OCI-LY7 (cell line): ENCODE data around the gene LCE1F. TPM values are rescaled to one million over a fixed set of nuclear protein-coding genes. Genes with fewer than 3 reads are reported as not detected.

Source experiments
- BruUV-seq: library from RNA; stranded (reverse); fragments of 400-500 nt; replicated peaks from 2 replicates; lab custom pipeline; 2021; lab: Mats Ljungman, UMichigan
- CTCF ChIA-PET: fragments of 300-600 bp; sonication (Branson Sonifier 250); formaldehyde crosslinking; loops from one replicate; lab custom pipeline; 2022; ENCODE audit warnings: antibody characterized with exemption; ENCODE audit not compliant: unreplicated experiment; lab: Charles Lee
- POLR2A ChIA-PET: fragments of 300-600 bp; sonication (Branson Sonifier 250); formaldehyde crosslinking; loops from one replicate; lab custom pipeline; 2022; ENCODE audit warnings: antibody characterized with exemption; lab: Charles Lee
- DNase-seq: peaks from one replicate; pipeline ENCODE4 v3.0.0-alpha.2; 2015; ENCODE audit warnings: low spot score
- H2AFZ ChIP-seq: fragments of 200-600 bp; sonication (generic), shearing (Covaris generic); 2 replicates; pipeline ENCODE4 v1.6.1; 2014; ENCODE audit warnings: mild to moderate bottlenecking, antibody characterized with exemption, low read length, moderate library complexity
- H3K27ac ChIP-seq: fragments of 200-600 bp; sonication (generic); 2 replicates; pipeline ENCODE4 v1.5.1; 2014; ENCODE audit warnings: mixed run types, low read depth, mild to moderate bottlenecking, moderate library complexity, low read length, inconsistent platforms; ENCODE audit not compliant: poor library complexity, severe bottlenecking
- H3K36me3 ChIP-seq: fragments of 200-600 bp; sonication (generic); 2 replicates; pipeline ENCODE4 v1.6.1; 2014; ENCODE audit warnings: mild to moderate bottlenecking, antibody characterized with exemption, low read length, moderate library complexity, mixed read lengths; ENCODE audit not compliant: insufficient read depth
- H3K4me1 ChIP-seq: fragments of 200-600 bp; sonication (generic); 2 replicates; pipeline ENCODE4 v1.5.1; 2014; ENCODE audit warnings: mild to moderate bottlenecking, low read length; ENCODE audit not compliant: insufficient read depth, poor library complexity, severe bottlenecking
- H3K4me2 ChIP-seq: fragments of 200-600 bp; sonication (generic); 2 replicates; pipeline ENCODE4 v1.6.1; 2014; ENCODE audit warnings: mild to moderate bottlenecking, low read length
- H3K4me3 ChIP-seq: fragments of 200-600 bp; sonication (generic); 2 replicates; pipeline ENCODE4 v1.5.1; 2014; ENCODE audit warnings: mild to moderate bottlenecking, low read depth, low read length; ENCODE audit not compliant: poor library complexity, severe bottlenecking
- H3K79me2 ChIP-seq: fragments of 200-600 bp; sonication (generic); 2 replicates; pipeline ENCODE4 v1.6.1; 2016; ENCODE audit warnings: low read depth, mild to moderate bottlenecking, low read length, moderate library complexity, mixed read lengths; ENCODE audit not compliant: insufficient read depth
- H3K9me2 ChIP-seq: fragments of 200-600 bp; sonication (generic); 2 replicates; pipeline ENCODE4 v1.6.1; 2016; ENCODE audit warnings: mild to moderate bottlenecking, low read length, mixed read lengths; ENCODE audit not compliant: insufficient read depth
- H3K9me3 ChIP-seq: fragments of 200-600 bp; sonication (generic); 2 replicates; pipeline ENCODE4 v1.6.1; 2014; ENCODE audit warnings: mild to moderate bottlenecking, mixed run types, low read length, mixed read lengths
- H4K20me1 ChIP-seq: fragments of 200-600 bp; sonication (generic); 2 replicates; pipeline ENCODE4 v1.6.1; 2014; ENCODE audit warnings: mild to moderate bottlenecking, antibody characterized with exemption, low read length, moderate library complexity, mixed read lengths; ENCODE audit not compliant: insufficient read depth
- EZH2phosphoT487 ChIP-seq: fragments of 200-600 bp; sonication (generic); IDR thresholded peaks from 2 replicates; pipeline ENCODE4 v1.6.1; 2018; ENCODE audit warnings: low read depth, borderline replicate concordance, mild to moderate bottlenecking, mixed run types, antibody characterized with exemption, low read length, moderate library complexity, mixed read lengths
- intact Hi-C: fragments of 100-400 bp; cut with micrococcal nuclease; formaldehyde crosslinking; loops from one replicate; pipeline ENCODE4 v1.10.0; 2022; ENCODE audit not compliant: unreplicated experiment
- total RNA-seq, 2 experiments: library from RNA; depleted of rRNA in 1 of 2; stranded (reverse); fragments of >200 nt in 1 of 2; shearing (Covaris generic) in 1 of 2; gene quantifications; 2 replicates each; pipeline ENCODE4 v1.2.3, GENCODE V29; 2014 to 2022
- TF ChIP-seq, protein P1 (sequence below): fragments of 200-600 bp; sonication (generic); conservative IDR thresholded peaks from 2 replicates; pipeline ENCODE4 v1.5.1; 2014; ENCODE audit warnings: mild to moderate bottlenecking, antibody characterized with exemption, low read length, moderate library complexity, mixed read lengths

Gene LCE1F
- total RNA-seq, 2 experiments from 2014 or later, result not detected

DNA sequence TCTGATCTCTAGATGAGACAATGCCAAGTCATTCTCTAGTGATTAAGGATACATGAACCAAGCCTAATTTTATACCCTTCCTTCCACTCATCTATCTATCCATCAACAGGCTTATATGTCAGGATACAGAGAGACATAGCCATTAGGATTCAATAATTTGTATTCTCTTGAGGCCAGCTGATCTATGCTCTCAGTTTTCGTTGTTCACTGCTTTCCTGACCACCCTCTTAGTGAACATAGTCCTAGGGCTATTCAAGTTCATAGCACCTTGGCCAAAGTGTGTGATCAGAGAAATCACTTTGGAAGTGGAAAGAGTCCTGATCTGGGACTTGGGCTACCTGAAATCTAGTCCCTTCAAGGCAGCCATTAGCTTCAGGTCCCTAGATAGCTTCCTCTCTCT, 21.4 kb upstream of the LCE1F start:
- Histone ChIP-seq H4K20me1 (no peaks in the 10 kb centered on the region), H2AFZ (no peak overlapping the region), H3K4me1 (no peaks in the 10 kb centered on the region), H3K36me3 (no peaks in the 10 kb centered on the region), H3K79me2 (no peaks in the 10 kb centered on the region), H3K27ac (no peak overlapping the region), H3K9me3 (no peaks in the 10 kb centered on the region), H3K9me2 (no peaks in the 10 kb centered on the region), H3K4me3 (no peak overlapping the region), H3K4me2 (no peak overlapping the region)
- DNase-seq, result no peak
- BruUV-seq, result no TSS peak
- CTCF ChIA-PET, result no interaction called here
- POLR2A ChIA-PET, result no interaction called here
- TF ChIP-seq, protein P1, sequence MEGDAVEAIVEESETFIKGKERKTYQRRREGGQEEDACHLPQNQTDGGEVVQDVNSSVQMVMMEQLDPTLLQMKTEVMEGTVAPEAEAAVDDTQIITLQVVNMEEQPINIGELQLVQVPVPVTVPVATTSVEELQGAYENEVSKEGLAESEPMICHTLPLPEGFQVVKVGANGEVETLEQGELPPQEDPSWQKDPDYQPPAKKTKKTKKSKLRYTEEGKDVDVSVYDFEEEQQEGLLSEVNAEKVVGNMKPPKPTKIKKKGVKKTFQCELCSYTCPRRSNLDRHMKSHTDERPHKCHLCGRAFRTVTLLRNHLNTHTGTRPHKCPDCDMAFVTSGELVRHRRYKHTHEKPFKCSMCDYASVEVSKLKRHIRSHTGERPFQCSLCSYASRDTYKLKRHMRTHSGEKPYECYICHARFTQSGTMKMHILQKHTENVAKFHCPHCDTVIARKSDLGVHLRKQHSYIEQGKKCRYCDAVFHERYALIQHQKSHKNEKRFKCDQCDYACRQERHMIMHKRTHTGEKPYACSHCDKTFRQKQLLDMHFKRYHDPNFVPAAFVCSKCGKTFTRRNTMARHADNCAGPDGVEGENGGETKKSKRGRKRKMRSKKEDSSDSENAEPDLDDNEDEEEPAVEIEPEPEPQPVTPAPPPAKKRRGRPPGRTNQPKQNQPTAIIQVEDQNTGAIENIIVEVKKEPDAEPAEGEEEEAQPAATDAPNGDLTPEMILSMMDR, result no peak
- no peak for TF ChIP-seq EZH2phosphoT487
- intact Hi-C loops, result no loop called here

DNA sequence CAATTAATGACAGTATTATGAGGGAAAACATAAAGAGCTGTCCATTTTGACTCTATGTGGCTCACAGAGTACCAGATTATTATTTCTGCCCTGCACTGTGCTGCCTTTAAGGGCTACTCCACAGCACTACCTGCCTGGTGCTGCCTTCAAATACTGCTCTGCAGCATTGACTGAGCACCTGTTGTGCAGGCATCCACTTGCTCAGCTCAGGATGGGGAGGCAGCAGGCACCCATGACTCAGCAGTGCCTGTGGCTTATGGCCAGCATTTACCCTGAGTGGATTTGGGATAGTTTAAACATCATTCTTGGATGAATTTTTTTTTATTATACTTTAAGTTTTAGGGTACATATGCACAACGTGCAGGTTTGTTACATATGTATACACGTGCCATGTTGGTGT, 18.1 kb upstream of the LCE1F start:
- ChIA-PET CTCF (interaction anchor here (0.5 kb wide), 1 partner anchor 28 kb away, joined by 5 read pairs; no protein-coding TSS in a partner anchor), POLR2A (no interaction called here)
- Histone ChIP-seq H2AFZ (no peak overlapping the region), H3K36me3 (no peaks in the 10 kb centered on the region), H3K4me3 (no peak overlapping the region), H3K9me3 (no peaks in the 10 kb centered on the region), H3K9me2 (no peaks in the 10 kb centered on the region), H3K79me2 (no peaks in the 10 kb centered on the region), H4K20me1 (no peaks in the 10 kb centered on the region), H3K27ac (no peak overlapping the region), H3K4me1 (no peaks in the 10 kb centered on the region), H3K4me2 (no peak overlapping the region)
- no peak for DNase-seq
- BruUV-seq, result no TSS peak
- TF ChIP-seq EZH2phosphoT487, result no peak
- TF ChIP-seq, protein P1, result no peak
- intact Hi-C loops, result no loop called here

DNA sequence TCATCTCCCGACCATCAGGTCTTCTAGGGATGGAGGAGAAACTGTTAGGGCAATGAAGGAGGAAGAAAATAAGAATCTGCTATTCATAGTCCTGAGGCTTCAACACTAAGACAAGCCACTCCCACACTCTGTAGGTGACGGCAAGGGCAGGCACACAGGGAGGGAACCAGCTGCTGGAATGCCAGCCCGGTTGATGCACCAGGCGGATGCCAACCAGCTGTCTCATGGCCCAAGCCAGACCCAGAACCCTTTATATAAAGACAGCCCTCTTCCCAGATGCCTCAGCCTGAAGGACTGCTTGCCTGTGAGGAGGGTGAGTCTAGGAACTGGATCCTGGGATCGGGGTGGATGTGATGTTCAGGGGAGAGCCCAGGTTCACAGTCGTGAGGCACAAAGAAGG, 17.2 kb upstream of the LCE1F start, which contains the start of gene KPRP:
Gene KPRP (plus strand): TSS at position 279 of the 400 bp plus-strand sequence. CDS start 1,564 bp downstream, outside the sequence.
- Histone ChIP-seq H3K9me3 (no peaks in the 10 kb centered on the region), H3K4me2 (no peak within 1 kb of the TSS), H3K79me2 (no peaks in the 10 kb centered on the region), H4K20me1 (no peaks in the 10 kb centered on the region), H3K9me2 (no peaks in the 10 kb centered on the region), H3K36me3 (no peaks in the 10 kb centered on the region), H3K27ac (no peak within 1 kb of the TSS), H2AFZ (no peak within 1 kb of the TSS), H3K4me1 (no peaks in the 10 kb centered on the region), H3K4me3 (no peak within 1 kb of the TSS)
- intact Hi-C loops, result no loop called here
- no TSS peak for BruUV-seq
- TF ChIP-seq, protein P1, result no peak
- no peak for TF ChIP-seq EZH2phosphoT487
- POLR2A ChIA-PET, result interaction anchor here (0.6 kb wide), 1 partner anchor 1539 kb away, joined by 3 read pairs; no protein-coding TSS in a partner anchor
- DNase-seq, result no peak
- CTCF ChIA-PET, result no interaction called here
